Esophagus muscularis mucosa (tissue), 4 donors: ENCODE measurements around the gene TACR2. TPM values are rescaled to one million over a fixed set of nuclear protein-coding genes. Genes with fewer than 3 reads are reported as not detected.

ENCODE experiments used
- DNase-seq: peaks from one replicate; pipeline ENCODE4 v3.0.0-alpha.2; 2017; ENCODE audit errors: extremely low spot score
- H3K27ac ChIP-seq, 4 donors: fragments of 200-600 bp; sonication (generic); replicated peaks in 1 of 4; 1 replicate in 3 of 4; 2 replicates in 1 of 4; pipeline ENCODE4 v1.5.1; 2016 to 2019; ENCODE audit warnings: mild to moderate bottlenecking in 1 of 4
- H3K27me3 ChIP-seq, 4 donors: fragments of 200-600 bp; sonication (generic); one replicate each; pipeline versions ENCODE4 v1.5.1 to v1.6.0; 2016 to 2019
- H3K36me3 ChIP-seq, 4 donors: fragments of 200-600 bp; sonication (generic); one replicate each; pipeline ENCODE4 v1.5.1; 2016 to 2019
- H3K4me1 ChIP-seq, 4 donors: fragments of 200-600 bp; sonication (generic); one replicate each; pipeline ENCODE4 v1.5.1; 2016 to 2019
- H3K4me3 ChIP-seq, 4 donors: fragments of 200-600 bp; sonication (generic); 1 replicate in 2 of 4; 2 replicates in 2 of 4; pipeline ENCODE4 v1.5.1; 2016 to 2019; ENCODE audit warnings: mild to moderate bottlenecking in 4 of 4, moderate library complexity in 1 of 4
- H3K9me3 ChIP-seq, 4 donors: fragments of 200-600 bp; sonication (generic); 1 replicate in 3 of 4; 2 replicates in 1 of 4; pipeline ENCODE4 v1.5.1; 2016 to 2019
- EP300 ChIP-seq: sonication (generic); formaldehyde crosslinking; IDR thresholded peaks from one replicate; pipeline ENCODE4 v1.6.1; 2017; ENCODE audit warnings: antibody characterized with exemption
- POLR2A ChIP-seq: fragments of 450-650 bp; IDR thresholded peaks from one replicate; pipeline ENCODE4 v1.6.1; 2017; ENCODE audit warnings: antibody characterized with exemption, moderate library complexity, mild to moderate bottlenecking, low read depth
- POLR2AphosphoS5 ChIP-seq, 2 donors: sonication (generic); formaldehyde crosslinking; IDR thresholded peaks; one replicate each; pipeline ENCODE4 v1.6.1; 2017; ENCODE audit warnings: antibody characterized with exemption in 2 of 2
- WGBS: methylation state at CpG from one replicate; pipeline ENCODE4 v1.1.5; 2018; 5-methylcytosine and 5-hydroxymethylcytosine counted together
- intact Hi-C: fragments of 100-400 bp; cut with DNase I; formaldehyde crosslinking; loops from one replicate; pipeline ENCODE4 v1.15.1; 2023
- total RNA-seq, 4 donors: library from RNA; depleted of rRNA; stranded (reverse); fragments of >200 nt; gene quantifications; one replicate each; pipeline versions ENCODE4 v1.1.0 to v1.2.1, GENCODE V29; 2016
- TF ChIP-seq, protein P1 (sequence below), 3 experiments: fragments of 200-600 bp in 2 of 3; fragments of 450-650 bp in 1 of 3; sonication (generic) in 2 of 3; IDR thresholded peaks; one replicate each; pipeline ENCODE4 v1.5.1; 2017 to 2019; ENCODE audit warnings: antibody characterized with exemption in 3 of 3, mild to moderate bottlenecking in 2 of 3, moderate library complexity in 1 of 3

TACR2 gene
- total RNA-seq, 4 donors from 2014 or later, result 51.4 to 72.6 (median 68.1) TPM

GRCh38 chr10:69376662-69377061 is 40.1 kb downstream of the TACR2 start:
- intact Hi-C loops, result no loop called here
- no peak for DNase-seq
- no peaks in the 10 kb centered on the region for H3K27me3 ChIP-seq
- peaks cover 14 to 69% (median 47%) of the 10 kb centered on the region in 4 donors for H3K36me3 ChIP-seq
- no peaks in the 10 kb centered on the region for H3K9me3 ChIP-seq
- H3K27ac ChIP-seq, result peak overlapping the region; percentile 78 to 84 (median 82)
- 85% methylated on average over 11 of the region's 11 CpGs for WGBS
- H3K4me3 ChIP-seq, result no peak overlapping the region
- TF ChIP-seq POLR2AphosphoS5 (IDR thresholded peaks at IDR 0.05), result no peak
- TF ChIP-seq, protein P1, sequence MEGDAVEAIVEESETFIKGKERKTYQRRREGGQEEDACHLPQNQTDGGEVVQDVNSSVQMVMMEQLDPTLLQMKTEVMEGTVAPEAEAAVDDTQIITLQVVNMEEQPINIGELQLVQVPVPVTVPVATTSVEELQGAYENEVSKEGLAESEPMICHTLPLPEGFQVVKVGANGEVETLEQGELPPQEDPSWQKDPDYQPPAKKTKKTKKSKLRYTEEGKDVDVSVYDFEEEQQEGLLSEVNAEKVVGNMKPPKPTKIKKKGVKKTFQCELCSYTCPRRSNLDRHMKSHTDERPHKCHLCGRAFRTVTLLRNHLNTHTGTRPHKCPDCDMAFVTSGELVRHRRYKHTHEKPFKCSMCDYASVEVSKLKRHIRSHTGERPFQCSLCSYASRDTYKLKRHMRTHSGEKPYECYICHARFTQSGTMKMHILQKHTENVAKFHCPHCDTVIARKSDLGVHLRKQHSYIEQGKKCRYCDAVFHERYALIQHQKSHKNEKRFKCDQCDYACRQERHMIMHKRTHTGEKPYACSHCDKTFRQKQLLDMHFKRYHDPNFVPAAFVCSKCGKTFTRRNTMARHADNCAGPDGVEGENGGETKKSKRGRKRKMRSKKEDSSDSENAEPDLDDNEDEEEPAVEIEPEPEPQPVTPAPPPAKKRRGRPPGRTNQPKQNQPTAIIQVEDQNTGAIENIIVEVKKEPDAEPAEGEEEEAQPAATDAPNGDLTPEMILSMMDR (IDR thresholded peaks at IDR 0.05), result peak in 1 of 3 experiments; percentile 12
- H3K4me1 ChIP-seq, result peaks cover 35 to 57% (median 53%) of the 10 kb centered on the region in 4 donors

DNA sequence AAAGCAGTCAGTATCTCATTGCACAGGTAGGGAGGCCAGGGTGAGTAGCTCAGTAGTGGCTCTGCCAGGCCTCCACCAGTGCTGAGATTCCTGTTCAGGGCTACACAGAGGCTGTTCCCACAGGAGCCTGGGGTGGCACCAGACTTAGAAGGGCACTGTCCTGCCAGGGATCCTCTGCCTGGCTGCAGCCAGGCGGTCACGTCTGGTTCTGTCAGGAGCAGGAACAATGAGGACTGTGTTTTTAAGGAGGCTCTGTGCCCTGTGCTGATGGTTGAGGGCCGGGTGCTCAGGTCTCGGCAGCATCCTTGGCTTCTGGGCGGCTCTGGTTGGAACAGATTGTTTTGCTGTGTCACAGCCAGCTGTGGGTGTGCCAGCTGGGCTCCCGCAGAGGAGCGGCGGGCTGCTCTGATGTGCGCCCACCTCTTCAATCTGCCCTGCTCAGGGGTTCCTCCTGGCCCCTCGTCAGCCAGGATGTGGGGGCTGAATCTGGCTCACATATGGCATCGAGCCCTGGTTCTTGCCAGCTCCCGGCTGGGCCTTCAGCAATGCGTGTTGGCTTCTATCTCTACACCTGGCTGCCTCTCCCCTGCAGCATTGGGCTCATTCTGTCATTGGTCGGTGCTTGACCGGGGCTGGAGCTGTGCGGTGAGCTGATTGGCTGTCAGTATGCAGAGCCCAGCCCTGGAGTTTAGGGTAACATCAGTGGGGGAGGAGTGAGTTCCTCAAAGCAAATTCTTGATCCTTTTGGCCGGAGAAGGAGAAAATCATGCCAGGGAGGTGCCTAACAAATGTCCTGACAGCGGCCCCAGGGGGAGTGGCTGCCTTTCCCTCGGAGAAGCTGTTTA is 41.2 kb downstream of the TACR2 start:
- H3K36me3 ChIP-seq, result peaks cover 13 to 69% (median 50%) of the 10 kb centered on the region in 4 donors
- no peaks in the 10 kb centered on the region for H3K9me3 ChIP-seq
- no peak for DNase-seq
- intact Hi-C loops, result loop anchor here (2.0 kb wide), 1 partner anchor 43 kb away; no protein-coding TSS in a partner anchor
- 28% methylated on average over 10 of the region's 19 CpGs for WGBS
- no peaks in the 10 kb centered on the region for H3K27me3 ChIP-seq
- TF ChIP-seq POLR2AphosphoS5 (IDR thresholded peaks at IDR 0.05) (peak; percentile 49 to 53), EP300 (no peak), POLR2A (no peak)
- TF ChIP-seq, protein P1 (IDR thresholded peaks at IDR 0.05), result peak in 1 of 3 experiments; percentile 26
- peak overlapping the region; percentile 24 to 37 (median 34) for H3K4me3 ChIP-seq
- peak overlapping the region; percentile 78 to 84 (median 82) for H3K27ac ChIP-seq
- peaks cover 35 to 57% (median 53%) of the 10 kb centered on the region in 4 donors for H3K4me1 ChIP-seq

- H3K27ac ChIP-seq, result peak overlapping the region; percentile 78 to 84 (median 82)
- intact Hi-C loops, result loop anchor here (2.0 kb wide), 1 partner anchor 42 kb away; no protein-coding TSS in a partner anchor
These were observed 41.8 kb downstream of the TACR2 start for GRCh38 chr10:69374931-69375306.

GRCh38 chr10:69374242-69374641 is 42.5 kb downstream of the TACR2 start:
- peak overlapping the region; percentile 78 to 84 (median 82) for H3K27ac ChIP-seq
- H3K4me1 ChIP-seq, result peaks cover 35 to 57% (median 53%) of the 10 kb centered on the region in 4 donors
- peaks cover 17 to 69% (median 50%) of the 10 kb centered on the region in 4 donors for H3K36me3 ChIP-seq
- H3K9me3 ChIP-seq, result no peaks in the 10 kb centered on the region
- TF ChIP-seq POLR2AphosphoS5 (IDR thresholded peaks at IDR 0.05), result no peak
- no peak for TF ChIP-seq POLR2A
- no peak for TF ChIP-seq EP300
- TF ChIP-seq, protein P1 (IDR thresholded peaks at IDR 0.05), result no peak
- no peaks in the 10 kb centered on the region for H3K27me3 ChIP-seq
- no peak for DNase-seq
- H3K4me3 ChIP-seq, result no peak overlapping the region
- intact Hi-C loops, result loop anchor here (2.0 kb wide), 1 partner anchor 41 kb away; no protein-coding TSS in a partner anchor
- WGBS, result 95% methylated on average over 13 of the region's 13 CpGs

More at GRCh38 chr10:69374931-69375306, 41.8 kb downstream of the TACR2 start:
- Histone ChIP-seq H3K4me1 (peaks cover 35 to 57% (median 53%) of the 10 kb centered on the region in 4 donors), H3K9me3 (no peaks in the 10 kb centered on the region), H3K27me3 (no peaks in the 10 kb centered on the region), H3K4me3 (peak overlapping the region in 2 of 4 donors; percentile 24 to 33), H3K36me3 (peaks cover 13 to 69% (median 50%) of the 10 kb centered on the region in 4 donors)
- no peak for DNase-seq
- WGBS, result 95% methylated on average over 2 of the region's 2 CpGs
- TF ChIP-seq, protein P1 (IDR thresholded peaks at IDR 0.05), result no peak
- TF ChIP-seq POLR2AphosphoS5 (IDR thresholded peaks at IDR 0.05) (no peak), POLR2A (no peak), EP300 (no peak)
